Neural cell (in vitro differentiated cells): ENCODE results near the gene SLC22A14. TPM values are rescaled to one million over a fixed set of nuclear protein-coding genes. Genes with fewer than 3 reads are reported as not detected.
"Not testable (repeated sequence)": the region's sequence is repeated elsewhere in the genome, so short reads cannot be mapped to it uniquely, and the experiment has no call there.

Source experiments
- H2AFZ ChIP-seq: fragments of 200-600, 300-800 bp; sonication (generic), shearing (Covaris generic); 2 replicates; pipeline ENCODE4 v1.6.0; 2014; ENCODE audit warnings: low read depth, mild to moderate bottlenecking, antibody characterized with exemption, low read length, moderate library complexity
- H3F3A ChIP-seq: fragments of 200-600 bp; shearing (Covaris generic); 2 replicates; pipeline ENCODE4 v1.6.1; 2016; ENCODE audit warnings: mild to moderate bottlenecking, moderate library complexity, mixed read lengths, antibody characterized with exemption, low read length; ENCODE audit not compliant: insufficient read depth, poor library complexity, severe bottlenecking
- H3K27ac ChIP-seq: fragments of 200-600, 300-800 bp; sonication (generic), shearing (Covaris generic); 2 replicates; pipeline ENCODE4 v1.5.1; 2014; ENCODE audit warnings: mild to moderate bottlenecking, low read length, moderate library complexity
- H3K27me3 ChIP-seq: fragments of 300-800, 200-600 bp; sonication (generic), shearing (Covaris generic); 2 replicates; pipeline ENCODE4 v1.6.0; 2014; ENCODE audit warnings: mild to moderate bottlenecking, low read depth, low read length, moderate library complexity; ENCODE audit not compliant: insufficient read depth
- H3K36me3 ChIP-seq: fragments of 300-800, 200-600 bp; sonication (generic), shearing (Covaris generic); 2 replicates; pipeline ENCODE4 v1.5.1; 2014; ENCODE audit warnings: mild to moderate bottlenecking, antibody characterized with exemption, low read length, moderate library complexity; ENCODE audit not compliant: insufficient read depth
- H3K4me2 ChIP-seq: fragments of 300-800, 200-600 bp; sonication (generic), shearing (Covaris generic); 2 replicates; pipeline ENCODE4 v1.6.0; 2014; ENCODE audit warnings: mild to moderate bottlenecking, low read length
- H3K4me3 ChIP-seq: fragments of 300-800, 200-600 bp; sonication (generic), shearing (Covaris generic); 2 replicates; pipeline ENCODE4 v1.5.1; 2014; ENCODE audit warnings: mild to moderate bottlenecking, low read length, moderate library complexity
- H3K79me2 ChIP-seq: fragments of 200-600 bp; shearing (Covaris generic); replicated peaks from 2 replicates; pipeline ENCODE4 v1.6.0; 2014; ENCODE audit warnings: mild to moderate bottlenecking, low read length, moderate library complexity; ENCODE audit not compliant: insufficient read depth
- H3K9ac ChIP-seq: fragments of 300-800, 200-600 bp; sonication (generic), shearing (Covaris generic); 2 replicates; pipeline ENCODE4 v1.6.1; 2016; ENCODE audit warnings: mild to moderate bottlenecking, low read length, mixed read lengths
- H3K9me2 ChIP-seq: fragments of 200-600 bp; shearing (Covaris generic); 2 replicates; pipeline ENCODE4 v1.6.1; 2016; ENCODE audit warnings: mild to moderate bottlenecking, low read length, mixed read lengths; ENCODE audit not compliant: insufficient read depth
- H3K9me3 ChIP-seq: fragments of 200-600, 300-800 bp; sonication (generic), shearing (Covaris generic); 2 replicates; pipeline ENCODE4 v1.6.1; 2016; ENCODE audit warnings: mild to moderate bottlenecking, mixed run types, low read length, moderate library complexity, mixed read lengths
- H4K20me1 ChIP-seq: fragments of 200-600 bp; shearing (Covaris generic); 2 replicates; pipeline ENCODE4 v1.6.1; 2016; ENCODE audit warnings: mild to moderate bottlenecking, mixed run types; ENCODE audit not compliant: insufficient read depth
- CTCF ChIP-seq: fragments of 450-650 bp; IDR thresholded peaks from 2 replicates; pipeline ENCODE4 v1.5.1; 2014; ENCODE audit warnings: antibody characterized with exemption, mild to moderate bottlenecking, moderate library complexity; ENCODE audit not compliant: poor library complexity, severe bottlenecking
- EP300 ChIP-seq: fragments of 450-650 bp; conservative IDR thresholded peaks from 2 replicates; pipeline ENCODE4 v1.6.1; 2014; ENCODE audit warnings: antibody characterized with exemption, mild to moderate bottlenecking, moderate library complexity; ENCODE audit not compliant: poor library complexity, severe bottlenecking
- EZH2 ChIP-seq: fragments of 200-600, 300-800 bp; shearing (Covaris generic), sonication (generic); IDR thresholded peaks from 2 replicates; pipeline ENCODE4 v1.6.1; 2014; ENCODE audit warnings: antibody characterized with exemption, low read length, borderline replicate concordance, mild to moderate bottlenecking; ENCODE audit not compliant: insufficient read depth, poor library complexity, severe bottlenecking
- MXI1 ChIP-seq: fragments of 450-650 bp; conservative IDR thresholded peaks from 2 replicates; pipeline ENCODE4 v1.6.1; 2014; ENCODE audit warnings: antibody characterized with exemption, mild to moderate bottlenecking; ENCODE audit not compliant: poor library complexity, severe bottlenecking
- POLR2AphosphoS5 ChIP-seq: IDR thresholded peaks from 2 replicates; pipeline ENCODE4 v1.6.1; 2012
- RAD21 ChIP-seq: fragments of 450-650 bp; conservative IDR thresholded peaks from 2 replicates; pipeline ENCODE4 v1.6.1; 2014; ENCODE audit warnings: antibody characterized with exemption, mild to moderate bottlenecking, moderate library complexity
- REST ChIP-seq: IDR thresholded peaks from 2 replicates; pipeline ENCODE4 v1.6.1; 2012; ENCODE audit warnings: borderline replicate concordance
- SMC3 ChIP-seq: fragments of 450-650 bp; conservative IDR thresholded peaks from 2 replicates; pipeline ENCODE4 v1.6.1; 2014; ENCODE audit warnings: antibody characterized with exemption, mild to moderate bottlenecking, moderate library complexity; ENCODE audit not compliant: poor library complexity
- TAF1 ChIP-seq: IDR thresholded peaks from 2 replicates; pipeline ENCODE4 v1.6.1; 2012; ENCODE audit warnings: low read depth
- polyA plus RNA-seq: library from polyadenylated mRNA; depleted of rRNA; stranded (reverse); fragments of >200 nt; gene quantifications from 2 replicates; pipeline ENCODE4 v1.2.3, GENCODE V29; 2014

SLC22A14 gene
- polyA plus RNA-seq, 1 donor from 2014 or later: 0.25 TPM

GRCh38 chr3:38283810-38284755, 2.0 kb downstream of the SLC22A14 start:
- no peaks in the 10 kb centered on the region for H3K9me2 ChIP-seq
- H3K9ac ChIP-seq: no peak overlapping the region
- H3K9me3 ChIP-seq: no peaks in the 10 kb centered on the region
- no peak overlapping the region for H2AFZ ChIP-seq
- no peak for TF ChIP-seq CTCF
- TF ChIP-seq MXI1: no peak
- no peak for TF ChIP-seq RAD21
- no peak for TF ChIP-seq POLR2AphosphoS5
- no peak for TF ChIP-seq REST
- H3K27me3 ChIP-seq: no peaks in the 10 kb centered on the region
- no peak overlapping the region for H3K4me2 ChIP-seq
- H4K20me1 ChIP-seq: no peaks in the 10 kb centered on the region
- no peak overlapping the region for H3K4me3 ChIP-seq
- no peaks in the 10 kb centered on the region for H3K36me3 ChIP-seq
- H3F3A ChIP-seq: no peaks in the 10 kb centered on the region
- H3K79me2 ChIP-seq: no peaks in the 10 kb centered on the region
- H3K27ac ChIP-seq: no peak overlapping the region

GRCh38 chr3:38284756-38285150, 2.7 kb downstream of the SLC22A14 start:
- Histone ChIP-seq H3K36me3 (no peaks in the 10 kb centered on the region), H3K9me3 (no peaks in the 10 kb centered on the region)

GRCh38 chr3:38289286-38290217, 7.5 kb downstream of the SLC22A14 start:
- H2AFZ ChIP-seq, H3K9me3 ChIP-seq: not testable (repeated sequence)

More at GRCh38 chr3:38284756-38285150, 2.7 kb downstream of the SLC22A14 start:
- Histone ChIP-seq H3K9ac (no peak overlapping the region), H3K27me3 (no peaks in the 10 kb centered on the region), H3K27ac (no peak overlapping the region), H3K4me3 (no peak overlapping the region), H4K20me1 (no peaks in the 10 kb centered on the region), H3K9me2 (no peaks in the 10 kb centered on the region), H3K4me2 (no peak overlapping the region), H3F3A (no peaks in the 10 kb centered on the region), H3K79me2 (no peaks in the 10 kb centered on the region), H2AFZ (no peak overlapping the region)
- TF ChIP-seq EZH2: no peak
- no peak for TF ChIP-seq RAD21
- no peak for TF ChIP-seq EP300
- no peak for TF ChIP-seq SMC3
- TF ChIP-seq TAF1: no peak

GRCh38 chr3:38297053-38297452, 15.0 kb downstream of the SLC22A14 start:
- H4K20me1 ChIP-seq, H3K9me3 ChIP-seq, H3K9me2 ChIP-seq, H3K9ac ChIP-seq, H3K27ac ChIP-seq, H3K27me3 ChIP-seq, H3K4me2 ChIP-seq, H3K79me2 ChIP-seq, H3F3A ChIP-seq, H2AFZ ChIP-seq, H3K36me3 ChIP-seq, H3K4me3 ChIP-seq: not testable (repeated sequence)

More at GRCh38 chr3:38289286-38290217, 7.5 kb downstream of the SLC22A14 start:
- H3K36me3 ChIP-seq, H3K27me3 ChIP-seq, H4K20me1 ChIP-seq, H3K9ac ChIP-seq, H3K4me2 ChIP-seq, H3K9me2 ChIP-seq, H3K27ac ChIP-seq, H3K79me2 ChIP-seq, H3F3A ChIP-seq, H3K4me3 ChIP-seq: not testable (repeated sequence)
